A549 (cell line): ENCODE measurements around the gene LUZP1. TPM values are rescaled to one million over a fixed set of nuclear protein-coding genes. Genes with fewer than 3 reads are reported as not detected.

Source experiments
- ATOH8 ChIP-seq: fragments of 250-450 bp; sonication (Bioruptor Pico); IDR thresholded peaks from 2 replicates; pipeline ENCODE4 v1.5.0; 2020; ENCODE audit warnings: low read depth, mild to moderate bottlenecking, moderate library complexity
- BHLHE40 ChIP-seq: IDR thresholded peaks from 2 replicates; pipeline ENCODE4 v1.6.1; 2012; ENCODE audit warnings: low read depth, low read length, inconsistent platforms
- CBX8 ChIP-seq: fragments of 200-600 bp; sonication (generic); IDR thresholded peaks from 2 replicates; pipeline ENCODE4 v1.6.1; 2016
- CEBPB ChIP-seq, 2 experiments: fragments of >200 bp in 1 of 2; sonication (Bioruptor Twin) in 1 of 2; formaldehyde crosslinking in 1 of 2; IDR thresholded peaks; 2 replicates each; pipeline ENCODE4 v1.6.1; 2012 to 2016
- CHD2 ChIP-seq: fragments of 150-350 bp; IDR thresholded peaks from 2 replicates; pipeline ENCODE4 v1.6.1; 2014; ENCODE audit warnings: low read length; ENCODE audit not compliant: partially characterized antibody
- CHD4 ChIP-seq: fragments of 200-600 bp; sonication (generic); IDR thresholded peaks from 2 replicates; pipeline ENCODE4 v1.6.1; 2016; ENCODE audit warnings: antibody characterized with exemption, mild to moderate bottlenecking, borderline replicate concordance
- CTCF ChIP-seq: fragments of >200 bp; sonication (Bioruptor Twin); formaldehyde crosslinking; IDR thresholded peaks from 3 replicates; pipeline ENCODE4 v1.5.1; 2016
- EP300 ChIP-seq, 2 experiments: fragments of >200 bp; sonication (Bioruptor Twin); formaldehyde crosslinking; IDR thresholded peaks; 2 replicates in 1 of 2; 3 replicates in 1 of 2; pipeline ENCODE4 v1.6.1; 2016 to 2017
- FOSB ChIP-seq: fragments of 250-450 bp; sonication (Bioruptor Pico); IDR thresholded peaks from 2 replicates; pipeline ENCODE4 v1.5.0; 2020; ENCODE audit warnings: mild to moderate bottlenecking, moderate library complexity
- GATA3 ChIP-seq: IDR thresholded peaks from 2 replicates; pipeline ENCODE4 v1.6.1; 2012; ENCODE audit warnings: borderline replicate concordance
- HMGXB4 ChIP-seq: fragments of 250-450 bp; sonication (Bioruptor Pico); IDR thresholded peaks from 2 replicates; pipeline ENCODE4 v1.5.0; 2021; ENCODE audit warnings: mild to moderate bottlenecking, moderate library complexity, borderline replicate concordance
- HOXA7 ChIP-seq: fragments of 250-450 bp; sonication (Bioruptor Pico); IDR thresholded peaks from 2 replicates; pipeline ENCODE4 v1.5.0; 2020; ENCODE audit warnings: mild to moderate bottlenecking, moderate library complexity
- JUN ChIP-seq, 2 experiments: fragments of >200 bp; sonication (Bioruptor Twin); formaldehyde crosslinking; IDR thresholded peaks; 2 replicates in 1 of 2; 3 replicates in 1 of 2; pipeline ENCODE4 v1.6.1; 2016 to 2017
- KDM5A ChIP-seq: fragments of 200-600 bp; sonication (generic); IDR thresholded peaks from 2 replicates; pipeline ENCODE4 v1.6.1; 2016; ENCODE audit warnings: antibody characterized with exemption, mild to moderate bottlenecking
- MAFK ChIP-seq: fragments of 450-650 bp; IDR thresholded peaks from 2 replicates; pipeline ENCODE4 v1.6.1; 2014; ENCODE audit not compliant: partially characterized antibody
- MYC ChIP-seq: IDR thresholded peaks from 2 replicates; pipeline ENCODE4 v1.6.1; 2012; ENCODE audit warnings: mild to moderate bottlenecking, inconsistent platforms, low read length, improper control_type of control experiment, borderline replicate concordance
- NFE2L2 ChIP-seq: fragments of 150-350 bp; conservative IDR thresholded peaks from 2 replicates; pipeline ENCODE4 v1.6.1; 2014; ENCODE audit warnings: low read length
- NPAS2 ChIP-seq: fragments of 250-450 bp; sonication (Bioruptor Pico); IDR thresholded peaks from 2 replicates; pipeline ENCODE4 v1.8.0; 2022; ENCODE audit warnings: mild to moderate bottlenecking, moderate library complexity, borderline replicate concordance
- NR3C1 ChIP-seq: fragments of >200 bp; sonication (Bioruptor Twin); formaldehyde crosslinking; IDR thresholded peaks from 3 replicates; pipeline ENCODE4 v1.6.1; 2017
- POLR2AphosphoS2 ChIP-seq: conservative IDR thresholded peaks from 2 replicates; pipeline ENCODE4 v1.6.1; 2012; ENCODE audit warnings: low read length, improper control_type of control experiment, inconsistent platforms
- RARB ChIP-seq: fragments of 250-450 bp; sonication (Bioruptor Pico); IDR thresholded peaks from 2 replicates; pipeline ENCODE4 v1.8.0; 2021; ENCODE audit warnings: mild to moderate bottlenecking, moderate library complexity
- REST ChIP-seq: fragments of 200-600 bp; sonication (generic); IDR thresholded peaks from 2 replicates; pipeline ENCODE4 v1.6.1; 2016; ENCODE audit warnings: antibody characterized with exemption, mild to moderate bottlenecking, moderate library complexity
- RNF2 ChIP-seq: fragments of 200-600 bp; sonication (generic); IDR thresholded peaks from 2 replicates; pipeline ENCODE4 v1.6.1; 2016; ENCODE audit warnings: low read depth, mild to moderate bottlenecking, antibody characterized with exemption, moderate library complexity, borderline replicate concordance
- SMC3 ChIP-seq: fragments of >200 bp; sonication (Bioruptor Twin); formaldehyde crosslinking; IDR thresholded peaks from 3 replicates; pipeline ENCODE4 v1.6.1; 2018; ENCODE audit warnings: inconsistent platforms
- SREBF2 ChIP-seq: fragments of 450-650 bp; IDR thresholded peaks from 2 replicates; pipeline ENCODE4 v1.6.1; 2014; ENCODE audit warnings: mild to moderate bottlenecking, moderate library complexity
- TFCP2L1 ChIP-seq: fragments of 250-450 bp; sonication (Bioruptor Pico); IDR thresholded peaks from 2 replicates; pipeline ENCODE4 v1.5.0; 2021; ENCODE audit warnings: mild to moderate bottlenecking
- USF2 ChIP-seq: fragments of 450-650 bp; IDR thresholded peaks from 2 replicates; pipeline ENCODE4 v1.6.1; 2014; ENCODE audit warnings: antibody characterized with exemption
- ZC3H11A ChIP-seq: fragments of 450-650 bp; IDR thresholded peaks from 2 replicates; pipeline ENCODE4 v1.6.1; 2014; ENCODE audit warnings: antibody characterized with exemption, mild to moderate bottlenecking
- ZFP36 ChIP-seq: fragments of 450-650 bp; IDR thresholded peaks from 2 replicates; pipeline ENCODE4 v1.6.1; 2014; ENCODE audit warnings: borderline replicate concordance; ENCODE audit not compliant: partially characterized antibody
- ZSCAN20 ChIP-seq: fragments of 250-450 bp; sonication (Bioruptor Pico); IDR thresholded peaks from 2 replicates; pipeline ENCODE4 v1.8.0; 2022; ENCODE audit warnings: mild to moderate bottlenecking, moderate library complexity
- polyA plus RNA-seq, 4 experiments: library from polyadenylated mRNA; depleted of rRNA in 3 of 4; stranded (reverse); fragments of >200 nt; fragmentation: RNase III in 1 of 4; extraction: RNeasy Plus Mini Kit Qiagen cat#74134 plus additional on column Dnase treatment in 1 of 4; gene quantifications; 2 replicates in 3 of 4; 3 replicates in 1 of 4; pipeline ENCODE4 v1.2.3, GENCODE V29; 2011 to 2017
- TF ChIP-seq, protein P1 (sequence below): IDR thresholded peaks from 2 replicates; pipeline ENCODE4 v1.6.1; 2012; ENCODE audit warnings: low read depth, borderline replicate concordance
- TF ChIP-seq, protein P2 (sequence below): IDR thresholded peaks from 2 replicates; pipeline ENCODE4 v1.6.1; 2012
- TF ChIP-seq, protein P3 (sequence below): fragments of >200 bp; sonication (Bioruptor Twin); formaldehyde crosslinking; IDR thresholded peaks from 2 replicates; pipeline ENCODE4 v1.6.1; 2016

The LUZP1 gene
- polyA plus RNA-seq, 2 of the 4 experiments (the other 2 are of a cell fraction) = 18.2 to 26.2 TPM

DNA sequence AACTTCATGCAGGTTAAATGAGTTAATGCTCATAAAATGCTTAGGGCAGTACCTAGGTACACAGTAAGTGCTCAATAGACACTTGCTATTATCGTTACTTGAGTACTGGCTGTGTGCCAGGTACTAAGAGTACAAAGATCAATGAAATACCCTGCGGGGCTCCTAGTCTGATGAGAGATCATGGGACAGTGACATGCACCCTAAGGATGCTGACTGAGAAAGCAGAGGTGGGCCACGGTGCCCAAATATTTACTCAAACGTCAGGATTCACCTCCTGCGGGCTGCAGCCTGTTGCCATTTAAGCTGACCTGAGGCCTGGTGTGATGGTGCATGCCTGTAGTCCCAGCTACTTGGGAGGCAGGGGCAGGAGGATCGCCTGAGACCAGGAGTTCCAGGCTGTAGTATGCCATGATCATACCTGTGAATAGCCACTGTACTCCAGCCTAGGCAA lies 19.8 kb upstream of the LUZP1 start (continued):
- TF ChIP-seq REST (no peak), ATOH8 (no peak; the same call in 1 of the 2 replicates), NPAS2 (CRISPR knock-in tag) (no peak), MYC (no peak), CHD4 (no peak), CHD2 (no peak), KDM5A (no peak), EP300 (IDR thresholded peaks at IDR 0.05) (peak; percentile 76 to 83; a peak in 4 of 5 replicates), SMC3 (no peak; the same call in 2 of the 3 replicates), CTCF (no peak), NR3C1 (no peak), MAFK (no peak), USF2 (no peak), ZC3H11A (no peak), POLR2AphosphoS2 (no peak), SREBF2 (no peak), HMGXB4 (CRISPR knock-in tag) (no peak), CBX8 (no peak), ZSCAN20 (CRISPR knock-in tag) (no peak), CEBPB (IDR thresholded peaks at IDR 0.05) (no peak), GATA3 (peak; percentile 54; the same call in 1 of the 2 replicates), TFCP2L1 (CRISPR knock-in tag) (no peak), RARB (CRISPR knock-in tag) (peak; percentile 29; the same call in 1 of the 2 replicates), JUN (IDR thresholded peaks at IDR 0.05) (peak; percentile 55 to 59; a peak in 4 of 5 replicates), ZFP36 (no peak), HOXA7 (CRISPR knock-in tag) (no peak; the same call in 1 of the 2 replicates), FOSB (CRISPR knock-in tag) (no peak), BHLHE40 (no peak), NFE2L2 (no peak), RNF2 (no peak)
- TF ChIP-seq, protein P1, sequence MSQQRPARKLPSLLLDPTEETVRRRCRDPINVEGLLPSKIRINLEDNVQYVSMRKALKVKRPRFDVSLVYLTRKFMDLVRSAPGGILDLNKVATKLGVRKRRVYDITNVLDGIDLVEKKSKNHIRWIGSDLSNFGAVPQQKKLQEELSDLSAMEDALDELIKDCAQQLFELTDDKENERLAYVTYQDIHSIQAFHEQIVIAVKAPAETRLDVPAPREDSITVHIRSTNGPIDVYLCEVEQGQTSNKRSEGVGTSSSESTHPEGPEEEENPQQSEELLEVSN = no peak
- TF ChIP-seq, protein P2, sequence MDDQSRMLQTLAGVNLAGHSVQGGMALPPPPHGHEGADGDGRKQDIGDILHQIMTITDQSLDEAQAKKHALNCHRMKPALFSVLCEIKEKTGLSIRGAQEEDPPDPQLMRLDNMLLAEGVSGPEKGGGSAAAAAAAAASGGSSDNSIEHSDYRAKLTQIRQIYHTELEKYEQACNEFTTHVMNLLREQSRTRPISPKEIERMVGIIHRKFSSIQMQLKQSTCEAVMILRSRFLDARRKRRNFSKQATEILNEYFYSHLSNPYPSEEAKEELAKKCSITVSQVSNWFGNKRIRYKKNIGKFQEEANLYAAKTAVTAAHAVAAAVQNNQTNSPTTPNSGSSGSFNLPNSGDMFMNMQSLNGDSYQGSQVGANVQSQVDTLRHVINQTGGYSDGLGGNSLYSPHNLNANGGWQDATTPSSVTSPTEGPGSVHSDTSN = no peak
- TF ChIP-seq, protein P3, sequence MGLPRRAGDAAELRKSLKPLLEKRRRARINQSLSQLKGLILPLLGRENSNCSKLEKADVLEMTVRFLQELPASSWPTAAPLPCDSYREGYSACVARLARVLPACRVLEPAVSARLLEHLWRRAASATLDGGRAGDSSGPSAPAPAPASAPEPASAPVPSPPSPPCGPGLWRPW = no peak
